Activated naive CD4-positive, alpha-beta T cell treated with anti-CD3 and anti-CD28 coated beads, Interleukin-2, amount 10 ng/mL, durations not matched to agents 7 days and 5 days (primary cell): ENCODE measurements around the gene LTA4H.

Experiments
- CTCF ChIA-PET: fragments of 350-600 bp; sonication (Branson Sonifier 250); formaldehyde crosslinking; loops from one replicate; lab custom pipeline; 2021; ENCODE audit warnings: antibody characterized with exemption; lab: Charles Lee
- DNase-seq: peaks from one replicate; pipeline ENCODE4 v3.0.0-alpha.2; 2020
- H3K27ac Mint-ChIP-seq: one replicate; pipeline ENCODE4 v1.8.0; 2021; ENCODE audit warnings: mild to moderate bottlenecking, moderate library complexity, mixed read lengths
- H3K27me3 Mint-ChIP-seq: one replicate; pipeline ENCODE4 v1.8.0; 2021; ENCODE audit warnings: mild to moderate bottlenecking, mixed read lengths
- H3K36me3 Mint-ChIP-seq: one replicate; pipeline ENCODE4 v1.8.0; 2021; ENCODE audit warnings: mixed read lengths
- H3K4me1 Mint-ChIP-seq: one replicate; pipeline ENCODE4 v1.8.0; 2021; ENCODE audit warnings: mixed read lengths
- H3K4me3 Mint-ChIP-seq: one replicate; pipeline ENCODE4 v1.8.0; 2021; ENCODE audit warnings: mild to moderate bottlenecking, moderate library complexity, mixed read lengths
- H3K9me3 Mint-ChIP-seq: one replicate; pipeline ENCODE4 v1.8.0; 2021; ENCODE audit warnings: mixed read lengths

The LTA4H gene

GRCh38 chr12:96049101-96049500 is 13.7 kb upstream of the LTA4H start:
- Mint-ChIP-seq H3K4me1 (peaks cover 48% of the 10 kb centered on the region), H3K9me3 (peaks cover 18% of the 10 kb centered on the region), H3K4me3 (no peak overlapping the region), H3K27ac (no peak overlapping the region), H3K36me3 (peaks cover 7% of the 10 kb centered on the region), H3K27me3 (no peaks in the 10 kb centered on the region)
- CTCF ChIA-PET: interaction anchor here (1.3 kb wide), 1 partner anchor 12 kb away, joined by 3 read pairs; no protein-coding TSS in a partner anchor
- no peak for DNase-seq

- peaks cover 15% of the 10 kb centered on the region for H3K9me3 Mint-ChIP-seq
- peaks cover 7% of the 10 kb centered on the region for H3K36me3 Mint-ChIP-seq
- peak overlapping the region; percentile 93 for H3K27ac Mint-ChIP-seq
- CTCF ChIA-PET: interaction anchor here (1.3 to 1.7 kb wide), 3 partner anchors 11 to 50 kb away, joined by 3 to 4 read pairs (median 3); no protein-coding TSS in a partner anchor
- no peaks in the 10 kb centered on the region for H3K27me3 Mint-ChIP-seq
- peaks cover 49% of the 10 kb centered on the region for H3K4me1 Mint-ChIP-seq
- no peak for DNase-seq
- H3K4me3 Mint-ChIP-seq: peak overlapping the region; percentile 29
Measured at GRCh38 chr12:96048393-96048969, 13.1 kb upstream of the LTA4H start.

- H3K9me3 Mint-ChIP-seq: peaks cover 9% of the 10 kb centered on the region
- peak overlapping the region; percentile 49 for H3K4me3 Mint-ChIP-seq
- H3K27me3 Mint-ChIP-seq: no peaks in the 10 kb centered on the region
- peak; percentile 26 for DNase-seq
- peaks cover 49% of the 10 kb centered on the region for H3K4me1 Mint-ChIP-seq
- peaks cover 7% of the 10 kb centered on the region for H3K36me3 Mint-ChIP-seq
- CTCF ChIA-PET: interaction anchor here (0.6 to 1.9 kb wide), 5 partner anchors 10 to 168 kb away, joined by 3 to 6 read pairs (median 3); no protein-coding TSS in a partner anchor
- H3K27ac Mint-ChIP-seq: peak overlapping the region; percentile 93
Measured at GRCh38 chr12:96047229-96048211, 12.1 kb upstream of the LTA4H start.

GRCh38 chr12:96046543-96047228 is 11.3 kb upstream of the LTA4H start:
- H3K4me1 Mint-ChIP-seq: peaks cover 49% of the 10 kb centered on the region
- CTCF ChIA-PET: interaction anchor here (1.7 to 1.9 kb wide), 3 partner anchors 9 to 169 kb away, joined by 3 to 6 read pairs (median 4); no protein-coding TSS in a partner anchor
- peaks cover 5% of the 10 kb centered on the region for H3K9me3 Mint-ChIP-seq
- H3K27me3 Mint-ChIP-seq: no peaks in the 10 kb centered on the region
- peaks cover 4% of the 10 kb centered on the region for H3K36me3 Mint-ChIP-seq
- H3K4me3 Mint-ChIP-seq: no peak overlapping the region
- peak; percentile 26 for DNase-seq
- peak overlapping the region; percentile 93 for H3K27ac Mint-ChIP-seq

- no peak overlapping the region for H3K4me3 Mint-ChIP-seq
- CTCF ChIA-PET: no interaction called here
- no peak for DNase-seq
- peaks cover 4% of the 10 kb centered on the region for H3K36me3 Mint-ChIP-seq
- peaks cover 3% of the 10 kb centered on the region for H3K9me3 Mint-ChIP-seq
- H3K27me3 Mint-ChIP-seq: no peaks in the 10 kb centered on the region
- no peak overlapping the region for H3K27ac Mint-ChIP-seq
- peaks cover 49% of the 10 kb centered on the region for H3K4me1 Mint-ChIP-seq
Measured at GRCh38 chr12:96045566-96045965, 10.2 kb upstream of the LTA4H start.

GRCh38 chr12:96044943-96045290 is 9.5 kb upstream of the LTA4H start:
- CTCF ChIA-PET: no interaction called here
- H3K27ac Mint-ChIP-seq: no peak overlapping the region
- H3K4me3 Mint-ChIP-seq: no peak overlapping the region

GRCh38 chr12:96044017-96044942 is 8.9 kb upstream of the LTA4H start:
- no peaks in the 10 kb centered on the region for H3K36me3 Mint-ChIP-seq

More at GRCh38 chr12:96044943-96045290, 9.5 kb upstream of the LTA4H start:
- Mint-ChIP-seq H3K9me3 (no peaks in the 10 kb centered on the region), H3K27me3 (no peaks in the 10 kb centered on the region), H3K36me3 (peaks cover under 1% of the 10 kb centered on the region), H3K4me1 (peaks cover 47% of the 10 kb centered on the region)
- DNase-seq: no peak

GRCh38 chr12:96041181-96041580 is 5.8 kb upstream of the LTA4H start:
- Mint-ChIP-seq H3K27me3 (no peaks in the 10 kb centered on the region), H3K9me3 (no peaks in the 10 kb centered on the region), H3K36me3 (no peaks in the 10 kb centered on the region), H3K27ac (no peak overlapping the region), H3K4me3 (no peak overlapping the region), H3K4me1 (peaks cover 14% of the 10 kb centered on the region)
- CTCF ChIA-PET: interaction anchor here (1.3 to 1.4 kb wide), 2 partner anchors 9 to 23 kb away, joined by 3 to 4 read pairs; no protein-coding TSS in a partner anchor
- DNase-seq: no peak

More at GRCh38 chr12:96044017-96044942, 8.9 kb upstream of the LTA4H start:
- Mint-ChIP-seq H3K9me3 (no peaks in the 10 kb centered on the region), H3K4me3 (no peak overlapping the region), H3K27me3 (no peaks in the 10 kb centered on the region), H3K4me1 (peaks cover 43% of the 10 kb centered on the region), H3K27ac (no peak overlapping the region)
- DNase-seq: no peak
- CTCF ChIA-PET: no interaction called here

- Mint-ChIP-seq H3K27ac (no peak overlapping the region), H3K36me3 (no peaks in the 10 kb centered on the region), H3K4me3 (no peak overlapping the region), H3K4me1 (peaks cover 10% of the 10 kb centered on the region), H3K9me3 (no peaks in the 10 kb centered on the region), H3K27me3 (no peaks in the 10 kb centered on the region)
- CTCF ChIA-PET: interaction anchor here (1.3 to 1.4 kb wide), 2 partner anchors 8 to 24 kb away, joined by 3 to 4 read pairs; no protein-coding TSS in a partner anchor
- no peak for DNase-seq
Measured at GRCh38 chr12:96040305-96041133, 5.1 kb upstream of the LTA4H start.

- peaks cover 4% of the 10 kb centered on the region for H3K4me1 Mint-ChIP-seq
- no peak overlapping the region for H3K4me3 Mint-ChIP-seq
- CTCF ChIA-PET: interaction anchor here (0.6 kb wide), 1 partner anchor 37 kb away, joined by 3 read pairs; no protein-coding TSS in a partner anchor
- no peaks in the 10 kb centered on the region for H3K27me3 Mint-ChIP-seq
- no peaks in the 10 kb centered on the region for H3K36me3 Mint-ChIP-seq
- no peak overlapping the region for H3K27ac Mint-ChIP-seq
- no peaks in the 10 kb centered on the region for H3K9me3 Mint-ChIP-seq
- no peak for DNase-seq
Measured at GRCh38 chr12:96039516-96039915, 4.1 kb upstream of the LTA4H start.

- Mint-ChIP-seq H3K27ac (no peak overlapping the region), H3K36me3 (peaks cover 2% of the 10 kb centered on the region), H3K27me3 (no peaks in the 10 kb centered on the region), H3K4me1 (peaks cover 8% of the 10 kb centered on the region), H3K9me3 (no peaks in the 10 kb centered on the region), H3K4me3 (no peak overlapping the region)
- CTCF ChIA-PET: interaction anchor here (1.5 kb wide), 1 partner anchor 11 kb away, joined by 3 read pairs; no protein-coding TSS in a partner anchor
- no peak for DNase-seq
Measured at GRCh38 chr12:96036765-96037455, 1.5 kb upstream of the LTA4H start.
